ENCODE data around the gene NPTX1. TPM values are rescaled to one million over a fixed set of nuclear protein-coding genes. Genes with fewer than 3 reads are reported as not detected.

The NPTX1 gene
- total and polyA plus RNA-seq, 9 of the 15 experiments (the other 6 are each of a cell fraction or from before 2014, with no cell fraction given), result 0.04 TPM; not detected in 8

DNA sequence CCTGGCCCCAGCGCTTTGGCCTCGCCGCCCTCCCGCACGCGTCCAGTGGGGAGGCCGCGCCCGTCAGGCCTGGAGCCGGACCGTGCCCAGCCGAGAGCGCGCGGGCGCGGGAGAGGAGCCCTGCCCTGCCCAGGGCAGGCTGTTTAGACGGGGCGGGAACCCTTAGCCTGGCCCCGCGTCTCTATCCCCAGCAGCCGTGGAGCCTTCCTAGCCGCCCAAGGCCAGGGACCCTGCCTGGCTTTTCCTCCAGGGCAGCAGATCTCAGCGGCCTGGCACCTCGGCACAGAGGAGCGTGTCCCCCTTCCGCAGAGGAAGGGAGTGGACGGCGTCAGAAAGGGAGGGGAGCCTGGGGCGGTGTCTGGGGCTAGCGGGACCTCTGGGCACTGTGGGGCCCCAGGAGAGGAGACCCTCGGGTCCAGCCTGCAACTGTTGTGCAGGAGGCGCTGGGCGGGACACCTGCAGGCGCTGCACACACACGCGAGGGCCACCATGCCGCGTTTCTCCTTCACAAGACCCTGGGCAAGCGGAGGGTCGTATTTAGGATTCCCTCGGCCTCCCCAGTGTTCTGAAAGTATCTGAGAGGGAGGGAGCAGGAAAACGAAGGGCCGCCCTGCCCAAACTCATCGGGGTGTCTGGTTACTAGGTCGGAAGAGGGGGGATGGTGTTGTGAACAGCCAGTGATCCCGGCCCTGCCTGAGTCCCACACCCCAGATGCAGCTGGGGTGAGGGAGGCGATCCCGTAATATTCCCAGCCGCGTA lies 2.3 kb upstream of the NPTX1 start:
- ATAC-seq, result no peak
- peaks cover 25 to 93% of the 10 kb centered on the region in 2 experiments; a peak in 4 of 5 replicates for H3K27me3 ChIP-seq (ENCODE audit: control insufficient read depth in 2 of 2, insufficient read depth in 2 of 2, low read length in 2 of 2)
- H3K9ac ChIP-seq (ENCODE audit: insufficient read depth in 1 of 2, low read depth in 2 of 2, low read length in 2 of 2), result no peak overlapping the region
- in situ Hi-C loops (cut with MboI), result no loop called here
- intact Hi-C loops (cut with micrococcal nuclease), result no loop called here
- no peak overlapping the region for H3K4me3 ChIP-seq
- no peak for DNase-seq (ENCODE audit: extremely low read depth in 1 of 4, low spot score in 3 of 4)
- BruUV-seq (replicated peaks), result no TSS peak
- no peaks in the 10 kb centered on the region for H3K79me2 ChIP-seq (ENCODE audit: control insufficient read depth, insufficient read depth, low read length)
- no peak overlapping the region for H3K27ac ChIP-seq (ENCODE audit: extremely low read depth, low read depth, low read length)
- no peaks in the 10 kb centered on the region for H3K9me3 ChIP-seq (replicated peaks; ENCODE audit: control insufficient read depth, insufficient read depth, low read depth, low read length)
- CTCF ChIA-PET (ENCODE audit: low intra/inter-chr PET ratio), result interaction anchor here (2.0 kb wide), 1 partner anchor 97 kb away, joined by 7 read pairs; no protein-coding TSS in a partner anchor
- peaks cover 10% of the 10 kb centered on the region for H4K20me1 ChIP-seq (replicated peaks; ENCODE audit: control insufficient read depth, insufficient read depth, low read length)
- no peak overlapping the region for H2AFZ ChIP-seq (ENCODE audit: low read depth, low read length)
- no peak for FAIRE-seq
- H3K4me2 ChIP-seq (ENCODE audit: insufficient read depth, low read length), result no peak overlapping the region
- no peaks in the 10 kb centered on the region for H3K36me3 ChIP-seq (ENCODE audit: control insufficient read depth, insufficient read depth, low read length)
- H3K9me1 ChIP-seq (ENCODE audit: control insufficient read depth, insufficient read depth, low read length), result no peaks in the 10 kb centered on the region
- H3K4me1 ChIP-seq (replicated peaks in 1 of 2; ENCODE audit: control insufficient read depth in 2 of 2, insufficient read depth in 2 of 2, low read length in 2 of 2), result peaks cover 0 to 64% of the 10 kb centered on the region in 2 experiments; a peak in 3 of 5 replicates
- WGBS (ENCODE audit: insufficient coverage, low coverage, missing lambda C conversion rate), result 42% methylated on average over 22 of the region's 51 CpGs
- TF ChIP-seq ZNF655 (CRISPR knock-in tag; IDR thresholded peaks at IDR 0.05), result no peak
- POLR2A ChIA-PET, result interaction anchor here (0.6 kb wide), 1 partner anchor 20 kb away, joined by 3 read pairs; no protein-coding TSS in a partner anchor
